HepG2 (cell line): Measurements from ENCODE around the gene GPX1. TPM values are rescaled to one million over a fixed set of nuclear protein-coding genes. Genes with fewer than 3 reads are reported as not detected.
A peak's percentile ranks its signal among the peaks of the same experiment; 100 is the strongest.

Experiments
- AFF4 ChIP-seq: sonication (generic); formaldehyde crosslinking; IDR thresholded peaks from 2 replicates; pipeline ENCODE4 v1.4.0; 2020; ENCODE audit warnings: missing genetic modification reagents
- ARNT2 ChIP-seq: sonication (generic); formaldehyde crosslinking; IDR thresholded peaks from 2 replicates; pipeline ENCODE4 v1.8.0; 2022; ENCODE audit warnings: mild to moderate bottlenecking, low read depth, missing genetic modification reagents, moderate library complexity
- ATF6 ChIP-seq: sonication (generic); formaldehyde crosslinking; conservative IDR thresholded peaks from 2 replicates; pipeline ENCODE4 v1.4.0; 2020; ENCODE audit warnings: missing genetic modification reagents
- EHMT2 ChIP-seq: fragments of 200-600 bp; sonication (generic); IDR thresholded peaks from 2 replicates; pipeline ENCODE4 v1.7.0; 2017; ENCODE audit warnings: antibody characterized with exemption, low read depth, low read length, borderline replicate concordance
- ISL2 ChIP-seq: sonication (generic); formaldehyde crosslinking; IDR thresholded peaks from 2 replicates; pipeline ENCODE4 v1.5.0; 2020; ENCODE audit warnings: missing genetic modification reagents
- JARID2 ChIP-seq: sonication (generic); formaldehyde crosslinking; IDR thresholded peaks from 2 replicates; pipeline ENCODE4 v1.8.1; 2023; ENCODE audit warnings: missing genetic modification reagents, inconsistent platforms; ENCODE audit not compliant: insufficient replicate concordance
- KLF12 ChIP-seq: sonication (generic); formaldehyde crosslinking; IDR thresholded peaks from 2 replicates; pipeline ENCODE4 v1.4.0; 2020; ENCODE audit warnings: missing genetic modification reagents, borderline replicate concordance
- KLF15 ChIP-seq: sonication (generic); formaldehyde crosslinking; IDR thresholded peaks from 2 replicates; pipeline ENCODE4 v1.8.1; 2023; ENCODE audit warnings: borderline replicate concordance, mild to moderate bottlenecking, inconsistent platforms, missing genetic modification reagents, mixed read lengths
- RFXAP ChIP-seq: sonication (generic); formaldehyde crosslinking; IDR thresholded peaks from 2 replicates; pipeline ENCODE4 v1.4.0; 2020; ENCODE audit warnings: missing genetic modification reagents, borderline replicate concordance
- SMAD9 ChIP-seq: sonication (generic); formaldehyde crosslinking; IDR thresholded peaks from 2 replicates; pipeline ENCODE4 v1.5.1; 2020; ENCODE audit warnings: mild to moderate bottlenecking, missing genetic modification reagents
- SMYD3 ChIP-seq: sonication (generic); formaldehyde crosslinking; IDR thresholded peaks from 2 replicates; pipeline ENCODE4 v1.8.1; 2023; ENCODE audit warnings: mild to moderate bottlenecking, missing genetic modification reagents
- TEAD3 ChIP-seq: optimal IDR thresholded peaks from 2 replicates; pipeline ENCODE3; 2016; ENCODE audit warnings: borderline replicate concordance
- ZBTB38 ChIP-seq: sonication (generic); formaldehyde crosslinking; IDR thresholded peaks from 2 replicates; pipeline ENCODE4 v1.5.1; 2020; ENCODE audit warnings: mild to moderate bottlenecking, missing genetic modification reagents
- ZHX1 ChIP-seq: sonication (generic); formaldehyde crosslinking; IDR thresholded peaks from 2 replicates; pipeline ENCODE4 v1.8.1; 2022; ENCODE audit warnings: low read depth, mild to moderate bottlenecking, missing genetic modification reagents
- ZNF17 ChIP-seq: sonication (generic); formaldehyde crosslinking; IDR thresholded peaks from 2 replicates; pipeline ENCODE4 v1.5.0; 2020; ENCODE audit warnings: mild to moderate bottlenecking, missing genetic modification reagents
- ZNF329 ChIP-seq: sonication (generic); formaldehyde crosslinking; IDR thresholded peaks from 2 replicates; pipeline ENCODE4 v1.9.0; 2021; ENCODE audit warnings: low read depth, mild to moderate bottlenecking, missing genetic modification reagents
- ZNF432 ChIP-seq: sonication (generic); formaldehyde crosslinking; IDR thresholded peaks from 2 replicates; pipeline ENCODE4 v1.5.0; 2020; ENCODE audit warnings: missing genetic modification reagents, mild to moderate bottlenecking, borderline replicate concordance
- ZNF574 ChIP-seq: sonication (generic); formaldehyde crosslinking; IDR thresholded peaks from 2 replicates; pipeline ENCODE4 v1.4.0; 2020; ENCODE audit warnings: missing genetic modification reagents
- polyA plus RNA-seq, 8 experiments: library from polyadenylated mRNA; depleted of rRNA in 3 of 8; stranded (reverse) in 7 of 8; unstranded in 1 of 8; fragments of >200 nt; fragmentation: Illumina TruSeq in 4 of 8; extraction: Trizol in 4 of 8; gene quantifications; 2 replicates each; pipeline versions ENCODE4 v1.2.1 to v1.2.3, GENCODE V29; 2011 to 2016; ENCODE audit warnings: low read depth in 4 of 8, missing spikeins in 1 of 8, mixed read lengths in 1 of 8; ENCODE audit not compliant: insufficient read depth in 1 of 8
- total RNA-seq, 5 experiments: library from RNA; depleted of rRNA; stranded (reverse); fragments of >200 nt; fragmentation: Illumina TruSeq; extraction: Trizol; gene quantifications; 2 replicates each; pipeline ENCODE4 v1.2.3, GENCODE V29; 2016; ENCODE audit warnings: low read depth in 1 of 5

GPX1 gene
- total and polyA plus RNA-seq, 2 of the 13 experiments (the other 11 are each of a cell fraction or from before 2014, with no cell fraction given): 149 to 168 TPM

- TF ChIP-seq SMAD9 (CRISPR knock-in tag) (no peak), ZBTB38 (CRISPR knock-in tag) (peak; percentile 79), RFXAP (CRISPR knock-in tag) (peak; percentile 77; the same call in 1 of the 2 replicates), ZNF17 (CRISPR knock-in tag) (no peak), ZNF432 (CRISPR knock-in tag) (no peak), ZHX1 (CRISPR knock-in tag) (no peak), EHMT2 (no peak), KLF12 (CRISPR knock-in tag) (peak; percentile 88), TEAD3 (CRISPR knock-in tag) (peak; percentile 72), ZNF574 (CRISPR knock-in tag) (peak; percentile 87), JARID2 (CRISPR knock-in tag) (no peak), ISL2 (peak; percentile 75), KLF15 (CRISPR knock-in tag) (0 out of 2 replicates have a peak, but pooled peaks have one; percentile 66), ZNF329 (no peak), ATF6 (CRISPR knock-in tag) (no peak), ARNT2 (CRISPR knock-in tag) (peak; percentile 72), AFF4 (CRISPR knock-in tag) (0 out of 2 replicates have a peak, but pooled peaks have one; percentile 68), SMYD3 (CRISPR knock-in tag) (peak; percentile 95)
Measured at GRCh38 chr3:49358217-49358883, at the start of gene GPX1 (continued).
